Heart left ventricle (tissue), 13 donors: Measurements from ENCODE around the gene GRIK1.

ENCODE experiments used
- POLR2A ChIP-seq, 2 donors: fragments of 450-650 bp; IDR thresholded peaks; one replicate each; pipeline ENCODE4 v1.6.1; 2017; ENCODE audit warnings: antibody characterized with exemption in 2 of 2, mild to moderate bottlenecking in 2 of 2, moderate library complexity in 2 of 2
- TF ChIP-seq, protein P1 (sequence below), 12 donors: fragments of 200-600 bp; sonication (generic) in 4 of 12; IDR thresholded peaks; one replicate each; pipeline versions ENCODE4 v1.5.0 to v1.8.0; 2018 to 2022; ENCODE audit warnings: antibody characterized with exemption in 12 of 12, mild to moderate bottlenecking in 5 of 12
- donor health status: ischemic (EF 13 %, LVEDD 7.1; RV severe dilation, severe dysfunction).
- donor health status: DM: no; HTN: yes; CAD: no.
- donor health status: DM: no; HTN: no; CAD: no.
- donor health status: ischemic (EF 25% LVEDD 6.9; RV normal size, moderate dysfunction).
- donor health status: ischemic (EF 25% LVEDD 5.7; RV mildly dilated, moderate dysfunction).
- donor health status: ischemic (EF 35%, LVEDD 5.7; RV mildly dilated, moderate dysfunction).
- donor health status: nonischemic (EF 11% LVEDD 7.7; RV severe dilation, severe dysfunction).
- donor health status: DM: yes; HTN: yes; CAD: no.
- donor health status: PGD.
- donor health status: ischemic (EF 29% LVEDD 5.4; RV normal size, mild dysfunction).
- donor health status: nonischemic (EF 23%, LVEDD 6.1; RV moderate dilation, normal function).

DNA sequence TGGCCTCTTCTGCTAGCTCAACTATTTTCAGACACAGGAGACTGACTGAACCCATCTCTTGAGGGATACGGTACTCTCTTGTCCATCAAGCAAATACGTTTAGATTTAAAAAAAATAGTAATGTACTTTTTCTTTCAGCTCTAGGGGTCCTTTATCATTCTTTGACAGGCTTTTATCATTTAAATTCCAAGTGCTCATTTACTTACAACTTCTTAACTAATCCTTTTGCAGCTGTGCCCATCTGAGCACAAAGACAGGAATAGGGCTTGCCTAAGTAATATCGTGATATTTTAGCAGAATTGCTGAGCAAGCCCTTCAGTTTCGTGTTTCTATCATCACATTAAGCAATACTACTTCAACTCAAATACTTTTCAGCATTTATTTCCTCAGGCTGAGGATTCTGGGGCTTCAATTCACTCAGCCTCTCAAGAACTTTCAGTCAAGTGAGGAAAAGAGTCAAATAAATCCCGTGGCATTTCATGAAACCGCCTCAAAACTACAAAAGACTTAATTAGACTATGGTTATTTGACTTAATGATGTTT is 323.5 kb downstream of the GRIK1 start:
- no peak for TF ChIP-seq POLR2A (IDR thresholded peaks at IDR 0.05)
- TF ChIP-seq, protein P1, sequence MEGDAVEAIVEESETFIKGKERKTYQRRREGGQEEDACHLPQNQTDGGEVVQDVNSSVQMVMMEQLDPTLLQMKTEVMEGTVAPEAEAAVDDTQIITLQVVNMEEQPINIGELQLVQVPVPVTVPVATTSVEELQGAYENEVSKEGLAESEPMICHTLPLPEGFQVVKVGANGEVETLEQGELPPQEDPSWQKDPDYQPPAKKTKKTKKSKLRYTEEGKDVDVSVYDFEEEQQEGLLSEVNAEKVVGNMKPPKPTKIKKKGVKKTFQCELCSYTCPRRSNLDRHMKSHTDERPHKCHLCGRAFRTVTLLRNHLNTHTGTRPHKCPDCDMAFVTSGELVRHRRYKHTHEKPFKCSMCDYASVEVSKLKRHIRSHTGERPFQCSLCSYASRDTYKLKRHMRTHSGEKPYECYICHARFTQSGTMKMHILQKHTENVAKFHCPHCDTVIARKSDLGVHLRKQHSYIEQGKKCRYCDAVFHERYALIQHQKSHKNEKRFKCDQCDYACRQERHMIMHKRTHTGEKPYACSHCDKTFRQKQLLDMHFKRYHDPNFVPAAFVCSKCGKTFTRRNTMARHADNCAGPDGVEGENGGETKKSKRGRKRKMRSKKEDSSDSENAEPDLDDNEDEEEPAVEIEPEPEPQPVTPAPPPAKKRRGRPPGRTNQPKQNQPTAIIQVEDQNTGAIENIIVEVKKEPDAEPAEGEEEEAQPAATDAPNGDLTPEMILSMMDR (IDR thresholded peaks at IDR 0.05), result no peak
